HG02884 (cell line): ENCODE results near the gene NCAPD3.

Experiments used
- ATAC-seq: cut with Tn5 transposase; IDR thresholded peaks from one replicate; pipeline ENCODE4 v1.9.1; 2021; ENCODE audit warnings: mild to moderate bottlenecking, moderate library complexity; ENCODE audit not compliant: unreplicated experiment

The NCAPD3 gene

DNA sequence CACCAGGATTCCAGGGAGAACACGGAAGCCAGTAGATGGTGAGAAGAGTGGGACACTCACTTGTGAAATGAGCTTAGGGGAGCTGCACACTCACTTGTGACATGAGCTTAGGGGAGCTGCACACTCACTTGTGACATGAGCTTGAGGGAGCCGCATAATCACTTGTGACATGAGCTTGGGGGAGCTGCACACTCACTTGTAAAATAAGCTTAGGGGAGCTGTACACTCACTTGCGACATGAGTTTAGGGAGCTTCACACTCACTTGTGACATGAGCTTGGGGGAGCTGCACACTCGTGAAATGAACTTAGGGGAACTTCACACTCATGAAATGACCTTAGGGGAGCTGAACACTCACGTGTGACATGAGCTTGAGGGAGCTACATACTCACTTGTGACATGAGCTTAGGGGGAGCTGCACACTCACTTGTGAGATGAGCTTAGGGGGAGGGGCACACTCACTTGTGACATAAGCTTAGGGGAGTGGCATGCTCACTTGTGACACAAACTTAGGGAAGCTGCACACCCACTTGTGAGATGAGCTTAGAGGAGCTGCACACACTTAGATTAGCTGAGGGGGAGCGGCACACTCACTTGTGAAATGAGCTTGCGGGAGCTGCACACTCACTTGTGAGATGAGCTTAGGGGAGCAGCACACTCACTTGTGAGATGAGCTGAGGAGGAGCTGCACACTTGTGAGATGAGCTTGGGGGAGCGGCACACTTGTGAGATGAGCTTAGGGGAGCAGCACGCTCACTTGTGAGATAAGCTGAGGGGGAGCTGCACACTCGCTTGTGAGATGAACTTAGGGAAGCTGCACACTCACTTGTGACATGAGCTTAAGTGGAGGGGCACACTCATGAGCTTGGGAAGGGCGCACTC is 59.0 kb downstream of the NCAPD3 start:
- no peak for ATAC-seq

DNA sequence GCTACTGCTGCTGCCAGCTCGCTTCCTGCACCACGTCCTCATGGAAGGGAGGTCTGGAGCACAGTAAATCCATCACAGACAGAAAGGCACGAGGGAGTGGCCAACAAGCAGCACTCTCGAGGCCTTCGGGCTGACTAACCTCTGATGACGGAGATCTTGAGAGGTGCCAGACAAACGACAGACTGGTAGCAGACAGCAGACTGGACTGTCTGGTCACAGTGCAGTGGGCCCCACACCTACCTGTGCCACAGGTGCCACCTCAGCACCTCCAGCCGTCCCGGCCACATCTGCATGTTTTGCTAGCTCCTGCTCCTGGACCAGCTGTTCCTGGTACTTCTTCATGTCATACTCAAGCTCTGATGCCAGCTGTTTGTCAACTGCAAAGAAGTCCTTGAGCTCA is 64.1 kb downstream of the NCAPD3 start:
- ATAC-seq = no peak

- ATAC-seq = no peak
Observed at GRCh38 chr11:134158023-134158422, 65.7 kb downstream of the NCAPD3 start.

DNA sequence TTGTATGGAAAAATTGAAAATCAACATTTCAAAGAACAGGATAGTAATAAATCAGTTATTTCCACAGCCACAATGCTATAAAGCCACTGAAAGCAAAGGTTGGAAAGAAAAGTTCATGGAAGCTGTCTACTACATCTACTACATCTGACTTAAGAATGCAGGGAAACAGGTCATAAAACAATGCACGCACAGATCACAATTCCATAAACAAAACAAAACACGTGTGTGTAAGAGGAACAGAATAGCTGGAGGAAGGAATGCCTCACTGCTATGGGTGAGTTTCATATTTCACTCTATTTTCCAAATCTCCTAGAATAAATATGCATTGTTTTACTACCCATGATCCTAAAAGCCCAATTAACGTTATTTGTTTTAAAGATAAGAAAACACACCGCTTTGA is 66.3 kb downstream of the NCAPD3 start:
- no peak for ATAC-seq

DNA sequence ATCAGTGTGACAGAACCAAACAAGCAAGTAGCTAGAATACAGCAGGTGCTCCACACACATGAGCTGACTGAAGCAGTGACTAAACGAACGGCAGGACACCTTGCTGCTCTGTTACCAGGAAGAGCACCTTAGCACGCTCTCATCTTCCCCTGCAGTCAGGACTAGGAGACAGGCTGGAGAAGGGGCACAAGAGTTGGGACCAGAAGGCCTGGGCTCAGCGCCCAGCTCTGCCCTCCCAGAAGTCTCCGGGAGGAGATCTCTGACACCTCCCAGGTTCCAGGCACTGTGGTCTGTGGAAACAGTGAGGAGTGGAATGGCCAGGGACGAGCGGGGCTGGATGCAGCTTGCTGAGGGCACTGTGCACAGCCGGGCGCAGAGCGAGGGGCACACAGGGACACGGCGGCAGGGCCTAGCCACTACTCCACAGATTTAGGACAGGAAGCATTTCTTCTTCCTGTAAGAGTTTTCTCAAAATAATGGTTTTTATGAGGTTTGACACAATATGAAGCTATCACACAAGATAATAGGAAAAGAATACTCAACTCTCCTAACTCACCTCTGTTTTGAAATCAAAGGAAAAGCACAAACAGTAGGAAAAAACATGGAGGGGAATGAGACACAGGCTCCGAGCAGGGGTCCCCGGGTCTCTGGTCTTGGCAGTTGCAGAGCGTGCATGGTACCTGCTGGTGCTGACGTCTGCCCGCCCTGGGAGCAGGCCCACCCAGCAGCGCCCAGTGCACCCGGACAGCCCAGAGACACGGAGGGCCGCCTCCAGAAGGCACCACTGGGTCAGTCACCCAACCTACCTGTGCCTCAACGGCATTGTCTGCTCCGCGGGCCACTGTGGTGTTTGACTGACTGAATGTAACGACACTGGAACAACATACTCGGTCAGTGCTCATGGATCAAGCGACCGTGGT is 67.6 kb downstream of the NCAPD3 start:
- ATAC-seq = no peak

- no peak for ATAC-seq
Observed at GRCh38 chr11:134155456-134155855, 68.3 kb downstream of the NCAPD3 start.

GRCh38 chr11:134154441-134154840 is 69.3 kb downstream of the NCAPD3 start:
- no peak for ATAC-seq

GRCh38 chr11:134153147-134153905 is 70.4 kb downstream of the NCAPD3 start:
- ATAC-seq = no peak

DNA sequence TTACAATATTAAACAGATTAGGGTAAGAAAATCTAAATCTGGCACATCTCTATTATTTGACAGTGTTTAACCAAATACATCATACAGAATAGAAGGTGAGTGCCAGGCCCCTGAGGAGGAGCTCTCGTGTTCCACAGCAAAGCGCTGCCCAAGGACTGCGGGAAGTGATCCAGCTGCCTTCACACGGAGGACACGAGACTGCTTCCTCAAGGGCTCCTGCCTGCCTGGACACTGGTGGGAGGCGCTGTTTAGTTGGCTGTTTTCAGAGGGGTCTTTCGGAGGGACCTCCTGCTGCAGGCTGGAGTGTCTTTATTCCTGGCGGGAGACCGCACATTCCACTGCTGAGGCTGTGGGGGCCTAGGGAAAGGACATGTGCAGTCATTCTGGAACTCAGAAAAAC is 71.1 kb downstream of the NCAPD3 start:
- no peak for ATAC-seq

DNA sequence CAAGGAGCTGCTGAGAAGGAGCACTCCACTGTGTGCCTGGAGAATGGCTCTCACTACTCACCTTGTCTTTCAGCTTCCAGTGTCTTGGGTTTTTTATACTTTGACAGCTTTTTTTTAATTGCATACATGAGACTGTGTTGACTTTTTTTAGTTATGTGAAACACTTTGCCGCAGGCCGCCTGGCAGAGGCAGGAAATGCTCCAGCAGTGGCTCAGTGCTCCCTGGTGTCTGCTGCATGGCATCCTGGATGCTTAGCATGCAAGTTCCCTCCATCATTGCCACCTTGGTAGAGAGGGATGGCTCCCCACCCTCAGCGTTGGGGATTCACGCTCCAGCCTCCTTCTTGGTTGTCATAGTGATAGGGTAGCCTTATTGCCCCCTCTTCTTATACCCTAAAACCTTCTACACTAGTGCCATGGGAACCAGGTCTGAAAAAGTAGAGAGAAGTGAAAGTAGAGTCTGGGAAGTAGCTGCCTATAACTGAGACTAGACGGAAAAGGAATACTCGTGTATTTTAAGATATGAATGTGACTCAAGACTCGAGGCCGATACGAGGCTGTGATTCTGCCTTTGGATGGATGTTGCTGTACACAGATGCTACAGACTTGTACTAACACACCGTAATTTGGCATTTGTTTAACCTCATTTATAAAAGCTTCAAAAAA is 72.6 kb downstream of the NCAPD3 start:
- no peak for ATAC-seq

DNA sequence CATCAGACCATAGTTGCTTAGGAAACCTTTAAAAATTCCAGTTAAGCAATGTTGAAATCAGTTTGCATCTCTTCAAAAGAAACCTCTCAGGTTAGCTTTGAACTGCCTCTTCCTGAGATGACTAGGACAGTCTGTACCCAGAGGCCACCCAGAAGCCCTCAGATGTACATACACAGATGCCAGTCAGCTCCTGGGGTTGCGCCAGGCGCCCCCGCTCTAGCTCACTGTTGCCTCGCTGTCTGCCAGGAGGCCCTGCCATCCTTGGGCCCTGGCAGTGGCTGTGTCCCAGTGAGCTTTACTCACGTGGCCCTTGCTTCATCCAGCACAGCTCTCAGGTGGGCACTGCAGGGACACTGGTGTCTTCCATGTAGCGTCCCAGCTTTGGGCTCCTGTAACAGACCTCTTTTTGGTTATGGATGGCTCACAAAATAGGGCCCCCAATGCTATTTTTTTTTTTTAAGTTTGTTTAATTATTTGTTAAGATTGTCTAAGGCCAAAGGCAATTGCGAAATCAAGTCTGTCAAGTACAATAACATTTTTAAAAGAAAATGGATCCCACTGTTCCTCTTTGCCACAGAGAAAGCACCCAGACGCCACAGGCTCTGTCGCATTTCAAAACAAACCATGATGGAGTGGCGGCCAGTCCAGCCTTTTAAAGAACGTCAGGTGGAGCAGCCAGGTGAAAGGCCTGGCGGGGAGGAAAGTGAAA is 73.4 kb downstream of the NCAPD3 start:
- no peak for ATAC-seq

DNA sequence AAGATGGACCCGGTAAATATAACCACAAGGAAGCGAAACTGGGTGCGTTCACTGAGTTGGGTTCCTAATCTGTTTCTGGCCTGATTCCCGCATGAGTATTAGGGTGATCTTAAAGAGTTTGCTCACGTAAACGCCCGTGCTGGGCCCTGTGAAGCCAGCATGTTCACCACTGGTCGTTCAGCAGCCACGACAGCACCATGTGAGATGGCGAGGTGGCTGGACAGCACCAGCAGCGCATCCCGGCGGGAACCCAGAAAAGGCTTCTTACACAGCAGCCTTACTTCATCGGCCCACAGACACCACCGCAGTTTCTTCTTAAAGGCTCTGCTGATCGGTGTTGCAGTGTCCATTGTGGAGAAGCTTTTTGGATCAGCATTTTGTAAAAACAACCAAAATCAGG is 74.4 kb downstream of the NCAPD3 start:
- no peak for ATAC-seq

DNA sequence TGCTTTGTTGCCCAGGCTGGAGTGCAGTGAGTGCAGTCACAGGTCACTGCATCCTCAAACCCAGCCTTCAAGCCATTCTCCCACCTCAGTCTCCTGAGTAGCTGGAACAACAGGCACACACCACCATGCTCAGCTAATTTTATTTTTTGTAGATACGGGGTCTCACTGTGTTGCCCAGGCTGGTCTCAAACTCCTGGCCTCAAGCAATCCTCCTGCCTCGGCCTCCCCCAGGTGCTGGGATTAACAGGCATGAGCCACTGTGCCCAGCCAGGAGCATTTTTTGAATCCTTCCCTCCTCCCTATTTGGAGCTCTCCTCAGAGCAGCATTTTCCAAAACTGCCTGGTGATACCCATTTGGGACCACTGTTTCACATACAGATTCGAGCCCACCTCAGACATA is 77.2 kb downstream of the NCAPD3 start:
- no peak for ATAC-seq

DNA sequence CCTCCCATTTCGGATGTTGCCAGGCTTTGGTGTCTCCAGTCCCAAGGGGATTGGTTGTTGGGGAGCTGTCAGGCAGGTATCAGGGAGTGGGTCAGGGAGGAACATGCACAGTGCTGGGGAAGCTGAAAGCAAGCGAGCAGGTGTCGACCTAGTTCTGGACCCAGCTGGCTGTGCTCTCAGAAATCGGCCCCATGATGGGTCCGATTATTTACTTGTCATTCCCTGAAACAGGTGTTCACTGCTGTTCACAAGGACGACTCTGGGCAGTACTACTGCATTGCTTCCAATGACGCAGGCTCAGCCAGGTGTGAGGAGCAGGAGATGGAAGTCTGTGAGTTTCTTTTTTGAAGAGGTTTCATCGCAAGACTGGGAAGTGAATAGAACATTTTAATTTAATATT is 78.1 kb downstream of the NCAPD3 start:
- no peak for ATAC-seq

- ATAC-seq = no peak
Observed at GRCh38 chr11:134144744-134145143, 79.0 kb downstream of the NCAPD3 start.

DNA sequence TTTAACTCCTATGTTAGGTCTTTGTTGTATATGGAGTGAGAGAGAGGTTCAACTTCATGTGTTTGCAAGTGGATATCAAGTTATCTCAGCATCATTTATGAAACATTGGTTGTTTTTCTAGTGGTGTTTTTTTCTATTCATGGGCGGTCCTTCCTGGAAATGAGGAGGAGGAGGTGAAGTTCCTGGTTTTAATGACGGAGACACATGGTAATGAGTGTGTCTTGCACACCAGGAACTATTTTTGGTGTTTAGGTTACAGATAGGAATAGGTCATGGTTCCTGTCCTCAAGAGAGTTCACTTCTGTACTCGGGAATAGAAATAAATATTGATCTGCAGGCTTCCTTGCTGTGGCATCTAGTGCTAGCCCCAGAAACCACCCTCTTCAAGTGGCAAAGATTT is 80.0 kb downstream of the NCAPD3 start:
- ATAC-seq = no peak

DNA sequence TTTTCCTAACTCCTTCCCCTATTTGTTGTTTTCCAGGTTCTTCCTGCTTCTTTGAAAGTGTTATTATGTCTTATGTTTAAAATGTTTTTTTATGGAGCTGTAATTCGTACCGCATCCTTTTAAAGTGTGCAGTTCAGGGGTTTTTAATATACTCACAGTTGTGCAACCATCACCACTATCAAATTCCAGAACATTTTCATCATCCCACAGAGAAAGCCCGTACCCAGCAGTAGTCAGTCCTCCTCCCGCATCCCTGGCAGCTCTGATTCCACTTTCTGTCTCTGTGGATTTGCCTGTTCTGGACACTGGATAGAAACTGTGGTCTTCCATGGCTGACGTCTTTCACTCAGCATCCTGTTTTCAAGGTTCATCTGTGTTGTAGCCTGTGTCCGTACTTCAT is 81.2 kb downstream of the NCAPD3 start:
- ATAC-seq = no peak

DNA sequence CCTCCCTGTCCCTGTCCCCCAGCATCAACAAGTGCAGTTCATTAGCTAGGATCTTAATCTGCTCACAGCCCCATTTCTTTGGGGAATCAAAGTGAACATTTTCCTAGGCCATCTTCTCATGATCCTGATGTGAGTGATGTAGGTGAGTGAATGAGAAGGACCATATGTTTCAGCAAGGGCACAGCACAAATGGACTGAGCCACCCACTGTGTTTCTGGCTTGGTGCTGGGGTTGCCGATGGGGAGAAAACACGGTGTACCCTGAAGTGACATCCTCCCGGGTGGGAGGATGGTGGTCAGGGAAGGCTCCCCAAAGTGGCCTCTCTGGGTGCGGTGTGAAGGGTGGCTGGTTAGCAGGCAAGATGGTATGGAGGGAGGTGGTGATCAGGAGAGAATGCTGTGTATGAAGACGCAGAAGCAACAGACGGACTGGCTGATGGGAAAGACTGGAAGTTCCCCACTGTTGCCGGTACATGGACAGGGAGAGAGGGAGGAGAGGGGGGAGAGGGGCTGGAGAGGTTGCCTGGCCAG is 82.7 kb downstream of the NCAPD3 start:
- ATAC-seq = no peak

DNA sequence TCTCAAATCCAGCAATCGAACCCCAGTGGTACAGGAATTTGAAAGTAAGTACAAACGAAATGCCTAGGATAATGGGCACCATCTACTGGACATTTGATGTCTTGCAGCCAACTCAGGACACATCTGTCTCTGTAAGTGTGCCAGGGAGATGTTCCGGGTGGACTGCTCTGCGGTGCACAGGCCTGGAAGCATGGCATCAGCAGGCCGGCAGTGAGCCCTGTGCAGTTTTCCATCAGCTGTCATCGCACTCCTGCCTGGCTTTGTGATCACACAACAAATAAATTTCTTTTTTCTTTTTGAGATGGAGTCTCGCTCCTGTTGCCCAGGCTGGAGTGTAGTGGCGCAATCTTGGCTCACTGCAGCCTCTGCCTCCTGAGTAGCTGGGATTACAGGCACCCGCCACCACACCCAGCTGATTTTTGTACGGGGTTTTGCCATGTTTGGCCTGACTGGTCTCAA is 83.9 kb downstream of the NCAPD3 start:
- no peak for ATAC-seq
